GM23248 (cell line): ENCODE measurements around the gene RIMKLA. TPM values are rescaled to one million over a fixed set of nuclear protein-coding genes. Genes with fewer than 3 reads are reported as not detected.
A peak's percentile ranks its signal among the peaks of the same experiment; 100 is the strongest.

Experiments
- DNase-seq: peaks from one replicate; pipeline ENCODE4 v3.0.0-alpha.2; 2015
- H2AFZ ChIP-seq: fragments of 200-600 bp; sonication (generic); 2 replicates; pipeline ENCODE4 v1.6.1; 2016; ENCODE audit warnings: antibody characterized with exemption
- H3F3A ChIP-seq: fragments of 200-600 bp; sonication (generic); 2 replicates; pipeline ENCODE4 v1.6.1; 2016; ENCODE audit warnings: mild to moderate bottlenecking, antibody characterized with exemption, mixed run types; ENCODE audit not compliant: insufficient read depth
- H3K27ac ChIP-seq: fragments of 200-600 bp; sonication (generic); 2 replicates; pipeline ENCODE4 v1.5.1; 2016; ENCODE audit warnings: mild to moderate bottlenecking
- H3K27me3 ChIP-seq: fragments of 200-600 bp; sonication (generic); replicated peaks from 2 replicates; pipeline ENCODE4 v1.6.1; 2016; ENCODE audit warnings: mild to moderate bottlenecking; ENCODE audit not compliant: insufficient read depth
- H3K36me3 ChIP-seq: fragments of 200-600 bp; sonication (generic); 2 replicates; pipeline ENCODE4 v1.6.1; 2016; ENCODE audit warnings: low read depth, mild to moderate bottlenecking
- H3K4me1 ChIP-seq: fragments of 200-600 bp; sonication (generic); 2 replicates; pipeline ENCODE4 v1.6.1; 2016; ENCODE audit warnings: mild to moderate bottlenecking; ENCODE audit not compliant: insufficient read depth
- H3K4me2 ChIP-seq: fragments of 200-600 bp; sonication (generic); one replicate; pipeline ENCODE4 v1.6.1; 2016; ENCODE audit warnings: mild to moderate bottlenecking; ENCODE audit not compliant: unreplicated experiment
- H3K4me3 ChIP-seq: fragments of 200-600 bp; sonication (generic); 2 replicates; pipeline ENCODE4 v1.5.1; 2016; ENCODE audit warnings: mild to moderate bottlenecking
- H3K79me2 ChIP-seq: fragments of 200-600 bp; sonication (generic); 2 replicates; pipeline ENCODE4 v1.6.1; 2016; ENCODE audit warnings: mild to moderate bottlenecking; ENCODE audit not compliant: insufficient read depth
- H3K9ac ChIP-seq: fragments of 200-600 bp; sonication (generic); 2 replicates; pipeline ENCODE4 v1.6.1; 2016; ENCODE audit warnings: mild to moderate bottlenecking
- H3K9me2 ChIP-seq: fragments of 200-600 bp; sonication (generic); 2 replicates; pipeline ENCODE4 v1.6.1; 2016; ENCODE audit warnings: mixed run types, mild to moderate bottlenecking, moderate library complexity; ENCODE audit not compliant: insufficient read depth
- H3K9me3 ChIP-seq: fragments of 200-600 bp; sonication (generic); one replicate; pipeline ENCODE4 v1.6.1; 2017; ENCODE audit warnings: low read depth
- H4K20me1 ChIP-seq: fragments of 200-600 bp; sonication (generic); 2 replicates; pipeline ENCODE4 v1.6.0; 2016; ENCODE audit not compliant: insufficient read depth
- EZH2 ChIP-seq: fragments of 200-600 bp; sonication (generic); IDR thresholded peaks from 2 replicates; pipeline ENCODE4 v1.6.1; 2018; ENCODE audit warnings: antibody characterized with exemption, mild to moderate bottlenecking; ENCODE audit not compliant: insufficient read depth, poor library complexity, severe bottlenecking
- EZH2phosphoT487 ChIP-seq: fragments of 200-600 bp; sonication (generic); IDR thresholded peaks from 2 replicates; pipeline ENCODE4 v1.6.1; 2018; ENCODE audit warnings: antibody characterized with exemption, moderate library complexity, mild to moderate bottlenecking, low read depth; ENCODE audit not compliant: insufficient read depth
- WGBS, 2 experiments: methylation state at CpG; one replicate each; pipeline ENCODE4 v1.1.6; 2015 to 2017; ENCODE audit warnings: low lambda C conversion rate in 2 of 2, low coverage in 1 of 2; ENCODE audit errors: missing lambda C conversion rate in 2 of 2; 5-methylcytosine and 5-hydroxymethylcytosine counted together
- in situ Hi-C: fragments of 300-500 bp; cut with MboI; formaldehyde crosslinking; loops from 2 replicates; pipeline ENCODE4 v1.15.0; 2020
- polyA plus RNA-seq: library from polyadenylated mRNA; unstranded; fragments of >200 nt; fragmentation: Nextera tagmentation; extraction: Ambion mirVana; gene quantifications from 2 replicates; pipeline ENCODE4 v1.2.1, GENCODE V29; 2016
- total RNA-seq: library from RNA; depleted of rRNA; stranded (reverse); fragments of >200 nt; shearing (Covaris generic); gene quantifications from 2 replicates; pipeline ENCODE4 v1.2.3, GENCODE V29; 2014

Gene RIMKLA
- total and polyA plus RNA-seq, 2 experiments from 2014 or later: 0.03 to 0.22 TPM

GRCh38 chr1:42456010-42456753, 75.6 kb downstream of the RIMKLA start, which contains the start of the genes PPCS and ZMYND12:
TSS of gene PPCS (plus strand) at chr1:42456543. CDS start at chr1:42456566, 23 bp downstream.
TSS of gene ZMYND12 (minus strand) at chr1:42456022. CDS start at chr1:42455997, 25 bp downstream.
- Histone ChIP-seq H3K27ac (peak within 1 kb of the TSS; percentile 65), H3F3A (peaks cover 19% of the 10 kb centered on the region; the same call in 1 of the 2 replicates), H3K36me3 (peaks cover 13% of the 10 kb centered on the region), H3K4me2 (peak within 1 kb of the TSS; percentile 80), H3K4me3 (peak within 1 kb of the TSS; percentile 91), H3K9me2 (no peaks in the 10 kb centered on the region), H3K9me3 (no peaks in the 10 kb centered on the region), H2AFZ (peak within 1 kb of the TSS; percentile 98), H3K79me2 (peaks cover 15% of the 10 kb centered on the region), H3K4me1 (peaks cover 10% of the 10 kb centered on the region), H3K9ac (peak within 1 kb of the TSS; percentile 92), H4K20me1 (no peaks in the 10 kb centered on the region), H3K27me3 (no peaks in the 10 kb centered on the region)
- DNase-seq: peak; percentile 91
- WGBS, 2 experiments: 1 to 2% methylated on average over 63 to 65 of the region's 66 CpGs
- in situ Hi-C loops: no loop called here
- TF ChIP-seq EZH2phosphoT487 (no peak), EZH2 (no peak)

DNA sequence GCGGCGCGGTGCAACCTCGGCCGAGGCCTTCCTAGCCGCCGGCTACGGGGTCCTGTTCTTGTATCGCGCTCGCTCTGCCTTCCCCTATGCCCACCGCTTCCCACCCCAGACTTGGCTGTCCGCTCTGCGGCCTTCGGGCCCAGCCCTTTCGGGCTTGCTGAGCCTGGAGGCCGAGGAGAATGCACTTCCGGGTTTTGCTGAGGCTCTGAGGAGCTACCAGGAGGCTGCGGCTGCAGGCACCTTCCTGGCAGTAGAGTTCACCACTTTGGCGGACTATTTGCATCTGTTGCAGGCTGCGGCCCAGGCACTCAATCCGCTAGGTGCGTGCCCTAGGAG, 76.1 kb downstream of the RIMKLA start:
- Histone ChIP-seq H2AFZ (peak overlapping the region; percentile 98), H3K36me3 (peaks cover 13% of the 10 kb centered on the region), H3F3A (peaks cover 21% of the 10 kb centered on the region; the same call in 1 of the 2 replicates), H3K9ac (peak overlapping the region; percentile 92), H3K79me2 (peaks cover 15% of the 10 kb centered on the region), H3K4me2 (peak overlapping the region; percentile 80), H4K20me1 (no peaks in the 10 kb centered on the region), H3K4me1 (peaks cover 10% of the 10 kb centered on the region), H3K27me3 (no peaks in the 10 kb centered on the region), H3K9me2 (no peaks in the 10 kb centered on the region), H3K27ac (peak overlapping the region; percentile 65), H3K9me3 (no peaks in the 10 kb centered on the region), H3K4me3 (peak overlapping the region; percentile 91)
- peak; percentile 80 for DNase-seq
- TF ChIP-seq EZH2phosphoT487 (no peak), EZH2 (no peak)
- in situ Hi-C loops: no loop called here
- 4 to 5% methylated on average over 18 to 23 of the region's 23 CpGs for WGBS, 2 experiments

DNA sequence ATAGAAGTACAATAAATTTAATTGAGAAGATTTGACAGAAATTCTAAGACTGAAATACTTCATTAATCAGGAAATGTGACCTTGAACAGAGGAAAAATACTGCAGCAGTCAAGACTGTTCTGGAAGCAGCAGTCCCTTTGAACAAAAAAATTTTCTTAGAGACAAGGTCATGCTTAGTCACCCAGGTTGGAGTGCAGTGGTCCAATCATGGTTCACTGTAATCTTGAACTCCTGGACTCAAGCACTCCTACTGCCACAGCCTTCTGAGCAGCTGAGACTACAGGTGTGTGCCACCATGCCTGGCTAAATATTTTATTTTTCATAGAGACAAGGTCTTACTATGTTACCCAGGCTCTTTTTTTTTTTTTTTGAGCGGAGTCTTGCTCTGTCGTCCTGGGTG, 80.6 kb downstream of the RIMKLA start:
- Histone ChIP-seq H3K9ac (no peak overlapping the region), H3K79me2 (peaks cover 15% of the 10 kb centered on the region), H4K20me1 (no peaks in the 10 kb centered on the region), H3K4me1 (peaks cover 16% of the 10 kb centered on the region), H2AFZ (no peak overlapping the region), H3F3A (peaks cover 32% of the 10 kb centered on the region; the same call in 1 of the 2 replicates), H3K9me2 (no peaks in the 10 kb centered on the region), H3K36me3 (peaks cover 13% of the 10 kb centered on the region), H3K27me3 (no peaks in the 10 kb centered on the region), H3K27ac (no peak overlapping the region), H3K9me3 (no peaks in the 10 kb centered on the region), H3K4me2 (no peak overlapping the region), H3K4me3 (no peak overlapping the region)
- in situ Hi-C loops: no loop called here
- TF ChIP-seq EZH2: no peak
- TF ChIP-seq EZH2phosphoT487: no peak
- no peak for DNase-seq
- 73 to 85% methylated on average over 2 of the region's 2 CpGs for WGBS, 2 experiments

DNA sequence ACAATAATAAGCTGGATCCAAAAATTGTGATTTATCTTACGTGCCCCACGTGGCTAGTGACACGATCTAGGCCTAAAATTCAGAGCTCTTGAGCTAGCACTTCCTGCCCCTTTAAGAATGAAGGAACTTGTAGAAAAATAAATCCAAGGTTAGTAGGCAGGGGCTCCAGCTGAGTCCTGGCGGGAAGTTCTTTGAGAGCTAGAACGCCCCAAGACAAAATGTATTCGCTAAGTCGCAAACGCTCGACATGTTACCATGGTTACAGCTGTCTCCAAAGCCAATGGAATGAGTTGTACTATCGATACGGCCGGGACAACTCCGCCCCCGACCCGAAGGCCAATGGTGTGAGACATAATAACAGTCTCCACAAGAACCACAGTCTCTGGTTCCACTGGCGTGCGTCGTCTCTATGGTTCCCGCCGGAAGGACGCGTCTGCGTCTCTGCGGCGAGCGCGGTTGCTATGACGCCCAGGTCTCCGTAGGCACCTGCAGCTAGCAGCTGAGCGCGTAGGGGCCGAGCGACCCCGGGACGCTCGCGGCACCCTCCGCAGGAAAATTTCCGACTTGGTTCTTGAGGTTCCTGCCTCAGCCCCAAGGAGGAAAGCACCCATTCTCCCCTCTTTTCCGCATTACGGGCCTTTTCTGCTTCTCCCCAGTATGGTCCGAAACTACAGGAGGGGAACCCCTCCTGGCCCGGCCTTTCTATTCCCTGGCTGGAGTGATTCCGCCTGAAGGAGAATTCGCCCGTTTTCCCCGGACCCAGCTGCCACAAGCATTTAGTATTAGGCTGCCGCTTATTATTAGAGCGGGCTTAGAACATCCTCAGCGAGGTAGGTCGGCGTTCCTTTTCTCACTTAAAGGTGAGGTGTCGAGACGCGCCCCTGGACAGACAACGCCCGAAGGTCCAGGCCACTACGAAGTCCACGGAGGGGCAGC, 82.5 kb downstream of the RIMKLA start, which contains the start of gene CCDC30:
CCDC30 (plus strand) TSS at position 459 of the 936 bp plus-strand sequence. CDS start 17,266 bp downstream, outside the sequence.
- 1% methylated on average over 58 to 59 of the region's 59 CpGs for WGBS, 2 experiments
- no peaks in the 10 kb centered on the region for H3K9me2 ChIP-seq
- DNase-seq: peak; percentile 99
- H3K27ac ChIP-seq: peak within 1 kb of the TSS; percentile 77
- no peaks in the 10 kb centered on the region for H4K20me1 ChIP-seq
- peaks cover 13% of the 10 kb centered on the region for H3K36me3 ChIP-seq
- H3K9me3 ChIP-seq: no peaks in the 10 kb centered on the region
- TF ChIP-seq EZH2phosphoT487 (no peak), EZH2 (no peak)
- H3F3A ChIP-seq: peaks cover 32% of the 10 kb centered on the region; the same call in 1 of the 2 replicates
- in situ Hi-C loops: no loop called here
- H3K4me1 ChIP-seq: peaks cover 11% of the 10 kb centered on the region; the same call in 1 of the 2 replicates
- peaks cover 4% of the 10 kb centered on the region; the same call in 1 of the 2 replicates for H3K79me2 ChIP-seq
- H3K4me2 ChIP-seq: peak within 1 kb of the TSS; percentile 93
- H3K27me3 ChIP-seq: no peaks in the 10 kb centered on the region
- H2AFZ ChIP-seq: peak within 1 kb of the TSS; percentile 93
- H3K4me3 ChIP-seq: peak within 1 kb of the TSS; percentile 79
- H3K9ac ChIP-seq: peak within 1 kb of the TSS; percentile 76
